ENCODE data around the gene TMEM167A.

The TMEM167A gene

GRCh38 chr5:83048277-83048676, 28.9 kb downstream of the TMEM167A start:
- TF ChIP-seq, protein P1, sequence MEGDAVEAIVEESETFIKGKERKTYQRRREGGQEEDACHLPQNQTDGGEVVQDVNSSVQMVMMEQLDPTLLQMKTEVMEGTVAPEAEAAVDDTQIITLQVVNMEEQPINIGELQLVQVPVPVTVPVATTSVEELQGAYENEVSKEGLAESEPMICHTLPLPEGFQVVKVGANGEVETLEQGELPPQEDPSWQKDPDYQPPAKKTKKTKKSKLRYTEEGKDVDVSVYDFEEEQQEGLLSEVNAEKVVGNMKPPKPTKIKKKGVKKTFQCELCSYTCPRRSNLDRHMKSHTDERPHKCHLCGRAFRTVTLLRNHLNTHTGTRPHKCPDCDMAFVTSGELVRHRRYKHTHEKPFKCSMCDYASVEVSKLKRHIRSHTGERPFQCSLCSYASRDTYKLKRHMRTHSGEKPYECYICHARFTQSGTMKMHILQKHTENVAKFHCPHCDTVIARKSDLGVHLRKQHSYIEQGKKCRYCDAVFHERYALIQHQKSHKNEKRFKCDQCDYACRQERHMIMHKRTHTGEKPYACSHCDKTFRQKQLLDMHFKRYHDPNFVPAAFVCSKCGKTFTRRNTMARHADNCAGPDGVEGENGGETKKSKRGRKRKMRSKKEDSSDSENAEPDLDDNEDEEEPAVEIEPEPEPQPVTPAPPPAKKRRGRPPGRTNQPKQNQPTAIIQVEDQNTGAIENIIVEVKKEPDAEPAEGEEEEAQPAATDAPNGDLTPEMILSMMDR (IDR thresholded peaks at IDR 0.05; ENCODE audit: low read depth, low read length): no peak
- H3K4me3 ChIP-seq (ENCODE audit: low read depth, low read length): no peak overlapping the region
- in situ Hi-C loops (cut with HindIII; ENCODE audit: low sequenced_read_pairs): no loop called here
- peak; percentile 39 for DNase-seq (ENCODE audit: low read depth, low spot score)

- TF ChIP-seq, protein P1 (IDR thresholded peaks at IDR 0.05; ENCODE audit: low read depth, low read length): no peak
- in situ Hi-C loops (cut with HindIII; ENCODE audit: low sequenced_read_pairs): no loop called here
- DNase-seq (ENCODE audit: low read depth, low spot score): no peak
- no peak overlapping the region for H3K4me3 ChIP-seq (ENCODE audit: low read depth, low read length)
Measured at GRCh38 chr5:83044926-83045325, 32.3 kb downstream of the TMEM167A start.

DNA sequence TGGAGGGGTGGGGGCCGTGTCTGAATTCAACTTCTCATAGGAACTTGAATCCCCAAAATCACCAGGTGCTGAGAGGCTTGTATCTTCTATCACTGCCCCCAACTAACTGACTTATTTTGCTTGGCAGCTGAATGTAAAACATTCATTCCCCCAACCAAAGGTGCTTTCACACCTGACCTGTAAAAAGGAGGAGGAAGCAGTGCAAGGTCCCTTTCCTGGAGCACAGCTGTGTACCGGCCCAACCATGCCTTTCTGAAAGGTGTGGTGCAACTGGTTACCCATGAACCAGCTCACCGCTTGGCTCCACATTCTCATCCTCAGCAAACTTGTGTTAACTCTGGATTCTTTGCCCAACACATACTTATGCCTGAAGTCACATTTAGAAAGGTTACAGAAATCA, 34.7 kb downstream of the TMEM167A start:
- TF ChIP-seq, protein P1 (IDR thresholded peaks at IDR 0.05; ENCODE audit: low read depth, low read length): no peak
- DNase-seq (ENCODE audit: low read depth, low spot score): no peak
- in situ Hi-C loops (cut with HindIII; ENCODE audit: low sequenced_read_pairs): no loop called here
- H3K4me3 ChIP-seq (ENCODE audit: low read depth, low read length): no peak overlapping the region

- no peak for DNase-seq (ENCODE audit: low read depth, low spot score)
- in situ Hi-C loops (cut with HindIII; ENCODE audit: low sequenced_read_pairs): no loop called here
- no peak overlapping the region for H3K4me3 ChIP-seq (ENCODE audit: low read depth, low read length)
Measured at GRCh38 chr5:83038924-83039323, 38.3 kb downstream of the TMEM167A start.

GRCh38 chr5:83036991-83037575, 40.1 kb downstream of the TMEM167A start:
- in situ Hi-C loops (cut with HindIII; ENCODE audit: low sequenced_read_pairs): no loop called here
- DNase-seq (ENCODE audit: low read depth, low spot score): peak; percentile 26
- no peak overlapping the region for H3K4me3 ChIP-seq (ENCODE audit: low read depth, low read length)
- TF ChIP-seq, protein P1 (IDR thresholded peaks at IDR 0.05; ENCODE audit: low read depth, low read length): no peak

More at GRCh38 chr5:83038924-83039323, 38.3 kb downstream of the TMEM167A start:
- TF ChIP-seq, protein P1 (IDR thresholded peaks at IDR 0.05; ENCODE audit: low read depth, low read length): no peak

DNA sequence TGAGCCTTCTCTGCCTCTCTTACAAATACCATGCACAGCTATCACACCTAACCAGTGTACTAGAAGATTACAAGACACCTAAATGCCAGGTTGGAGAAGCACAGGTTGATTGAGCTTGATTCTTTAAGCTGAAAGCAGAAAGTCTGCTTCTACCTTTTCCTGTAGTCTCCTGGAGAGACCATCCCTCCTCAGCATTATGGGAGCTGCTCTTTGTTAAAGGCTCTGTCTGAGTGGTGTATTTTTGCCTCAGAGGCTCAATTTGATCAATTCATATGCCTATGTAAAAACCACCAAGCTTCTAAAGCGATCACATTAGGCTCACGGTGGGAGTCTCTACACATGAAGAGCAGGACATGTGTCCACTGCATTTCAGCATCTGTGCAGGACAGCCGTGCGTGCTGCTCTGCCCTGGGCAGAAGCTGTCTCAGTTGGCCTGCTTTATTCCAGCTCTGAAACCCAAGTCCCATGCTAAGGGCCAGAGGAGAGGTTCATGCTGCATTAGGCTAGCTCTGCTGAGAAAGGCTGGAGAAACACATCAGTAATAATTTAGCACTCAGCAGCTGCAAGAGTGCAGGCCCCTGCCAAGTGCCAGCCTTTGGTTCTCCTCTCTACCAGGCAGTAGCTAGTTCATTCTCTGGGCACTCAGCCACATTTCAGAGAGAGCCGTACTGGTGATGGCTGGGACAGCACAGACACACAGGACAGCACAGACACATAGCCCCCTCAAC, 41.7 kb downstream of the TMEM167A start:
- TF ChIP-seq, protein P1 (IDR thresholded peaks at IDR 0.05; ENCODE audit: low read depth, low read length): no peak
- DNase-seq (ENCODE audit: low read depth, low spot score): peak; percentile 27
- in situ Hi-C loops (cut with HindIII; ENCODE audit: low sequenced_read_pairs): no loop called here
- H3K4me3 ChIP-seq (ENCODE audit: low read depth, low read length): no peak overlapping the region

All from astrocyte of the spinal cord (primary cell).